Stimulated activated CD4-positive, alpha-beta T cell treated with anti-CD3 and anti-CD28 coated beads, Interleukin-4, amount 100 ng/mL, for 48 hours (primary cell): ENCODE measurements around the gene SH3RF3.

Experiments used
- DNase-seq, 2 donors: peaks; one replicate each; pipeline ENCODE4 v3.0.0-alpha.2; 2020; ENCODE audit warnings: low read depth in 2 of 2

SH3RF3 gene

DNA sequence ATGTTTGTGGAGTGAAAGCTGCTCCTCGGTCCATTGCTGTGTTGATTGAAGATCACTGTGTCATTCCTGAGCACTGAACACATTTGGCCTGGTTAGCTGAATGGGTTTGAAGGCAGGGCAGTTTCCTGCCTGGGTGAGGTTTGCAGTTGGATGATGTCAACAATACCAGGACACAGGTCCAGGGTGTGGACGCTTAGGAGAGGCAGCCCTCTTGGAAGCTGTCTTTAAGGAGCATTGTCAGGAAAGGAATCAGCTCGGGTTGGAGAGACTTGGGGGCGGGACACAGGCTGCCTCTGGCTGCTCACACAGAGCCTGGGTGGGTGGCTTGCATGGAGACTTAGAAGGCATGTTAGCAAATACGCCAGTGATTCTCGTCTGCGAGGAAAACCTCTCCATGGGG lies 247.1 kb downstream of the SH3RF3 start:
- no peak for DNase-seq

DNA sequence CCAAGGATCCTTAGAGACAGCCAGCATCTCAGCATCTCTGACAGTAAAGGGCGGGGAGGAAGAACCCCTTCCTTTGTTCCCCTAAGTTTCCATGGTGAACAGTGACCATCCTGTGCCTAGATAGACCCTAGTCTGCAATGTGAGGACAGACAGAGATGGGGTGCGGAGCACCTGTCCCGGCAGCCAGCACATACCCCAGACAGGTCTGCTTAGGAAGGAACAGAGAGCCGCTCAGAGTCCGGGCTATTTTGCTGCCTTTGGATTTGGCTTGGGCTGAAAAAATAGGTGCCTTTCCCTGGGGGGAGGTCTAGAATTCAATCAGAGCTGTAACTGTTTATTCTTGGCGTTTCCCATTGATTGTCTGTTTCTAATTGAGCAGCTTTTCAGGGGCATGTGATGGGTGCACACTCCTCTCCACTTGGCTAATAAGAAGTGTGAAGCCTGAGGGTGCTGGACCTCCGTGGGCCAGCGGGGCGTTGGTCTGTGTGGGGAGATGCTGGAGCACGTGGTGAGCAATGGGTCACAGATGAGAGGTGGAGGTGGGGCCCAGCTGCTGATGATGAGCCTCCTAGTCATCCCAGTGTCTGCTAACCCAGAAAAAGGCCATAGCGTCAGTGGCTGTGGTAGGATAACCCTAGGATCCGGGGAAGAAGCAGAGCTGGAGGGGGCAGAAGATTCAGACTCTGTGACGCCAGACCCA lies 247.9 kb downstream of the SH3RF3 start:
- no peak for DNase-seq

DNA sequence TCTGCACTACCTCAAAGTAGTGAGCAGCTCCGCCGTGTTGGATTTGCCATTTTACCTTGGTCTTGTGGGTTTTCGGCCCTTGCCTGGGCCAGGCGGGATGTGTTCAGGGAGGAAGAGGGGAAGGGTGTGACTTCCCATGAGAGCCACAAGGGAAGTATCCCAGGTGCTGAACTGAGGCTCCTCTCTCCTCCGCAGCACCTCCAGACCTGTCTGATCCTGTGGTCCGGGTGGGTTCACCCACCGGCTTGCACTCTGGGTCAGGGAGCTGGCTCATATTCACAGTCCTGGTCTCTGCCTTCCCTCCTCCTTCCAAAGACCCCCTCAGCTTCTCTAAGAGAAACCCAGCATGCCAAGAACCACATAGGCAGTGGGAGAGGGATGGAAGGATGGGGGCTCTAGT lies 249.0 kb downstream of the SH3RF3 start:
- no peak for DNase-seq

DNA sequence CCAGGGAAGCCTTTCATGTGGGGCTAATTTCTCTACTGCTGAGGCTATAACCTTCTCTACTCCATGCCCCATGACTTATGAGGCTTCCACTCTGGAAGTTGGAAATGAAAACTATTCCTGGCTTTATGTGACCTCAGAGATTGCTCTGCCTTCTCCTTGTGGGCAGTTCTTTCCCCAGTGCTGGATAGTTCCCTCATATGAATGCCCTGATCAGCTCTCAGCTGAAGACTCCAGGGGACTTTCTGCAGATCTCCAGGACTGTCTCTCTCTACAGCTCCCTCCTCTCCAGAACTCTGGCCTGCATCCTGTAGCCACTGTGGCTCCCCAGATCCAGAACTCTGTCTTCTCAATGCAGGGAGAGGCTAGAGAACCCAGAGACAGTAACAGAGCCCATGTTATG lies 249.7 kb downstream of the SH3RF3 start:
- DNase-seq = no peak

DNA sequence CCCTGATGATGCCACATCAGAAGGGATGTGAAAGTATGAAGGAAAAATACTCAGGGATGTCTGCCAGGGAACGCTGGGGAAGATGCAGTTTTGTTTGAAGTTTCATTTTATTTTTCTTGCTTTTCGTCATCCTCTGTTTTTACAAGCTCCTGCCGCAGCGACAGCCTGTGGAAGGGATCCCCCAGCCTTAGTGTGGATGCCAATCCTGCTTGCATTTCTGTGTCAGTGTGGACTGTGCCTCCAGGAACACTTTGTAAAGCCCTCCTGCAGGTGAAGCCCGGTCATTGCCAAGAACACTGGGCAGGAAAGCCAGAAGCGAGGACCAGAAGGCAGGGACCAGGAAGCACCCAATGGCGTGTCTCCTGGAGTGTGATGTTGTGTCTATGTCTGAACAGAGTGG lies 250.5 kb downstream of the SH3RF3 start:
- DNase-seq = no peak

DNA sequence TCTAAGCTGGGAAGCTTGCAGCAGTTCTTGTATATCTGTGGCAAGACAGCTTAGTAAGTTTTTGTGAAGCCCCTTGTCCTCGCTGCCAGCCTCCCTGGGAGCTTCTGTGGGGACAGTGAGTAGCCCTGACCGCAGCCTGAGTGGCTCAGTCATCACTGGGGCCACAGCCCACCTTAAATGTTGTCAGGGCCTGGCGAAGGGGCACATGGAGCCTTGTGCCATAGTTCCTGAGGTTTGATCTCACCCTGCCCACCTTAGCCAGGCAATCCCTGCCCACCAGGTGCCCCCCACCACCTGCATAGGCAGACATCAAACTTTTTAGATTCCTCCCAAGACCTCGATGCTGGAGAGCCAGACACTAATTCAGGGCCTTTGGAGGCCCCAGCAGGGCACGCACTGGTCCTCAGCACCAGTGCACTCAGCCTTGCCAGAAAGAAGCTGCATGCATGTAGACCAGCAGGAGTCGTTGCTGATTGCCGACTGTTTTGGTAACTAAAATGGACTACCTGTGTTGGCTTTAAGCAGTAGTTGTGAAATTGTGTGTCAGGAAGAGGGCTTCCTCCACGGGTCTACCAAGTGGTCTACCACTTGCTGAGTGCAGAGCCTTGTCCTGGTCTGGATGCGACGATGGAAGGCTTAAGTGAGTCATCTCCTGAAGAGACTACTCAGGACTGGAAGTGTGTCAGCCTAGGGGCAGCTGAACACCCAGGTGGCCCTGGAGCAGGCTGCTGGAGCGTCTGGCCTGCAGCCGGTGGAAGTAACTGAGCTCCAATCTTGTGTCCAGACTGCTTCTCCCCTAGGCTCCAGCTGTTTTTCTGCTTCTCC lies 251.7 kb downstream of the SH3RF3 start:
- no peak for DNase-seq

DNA sequence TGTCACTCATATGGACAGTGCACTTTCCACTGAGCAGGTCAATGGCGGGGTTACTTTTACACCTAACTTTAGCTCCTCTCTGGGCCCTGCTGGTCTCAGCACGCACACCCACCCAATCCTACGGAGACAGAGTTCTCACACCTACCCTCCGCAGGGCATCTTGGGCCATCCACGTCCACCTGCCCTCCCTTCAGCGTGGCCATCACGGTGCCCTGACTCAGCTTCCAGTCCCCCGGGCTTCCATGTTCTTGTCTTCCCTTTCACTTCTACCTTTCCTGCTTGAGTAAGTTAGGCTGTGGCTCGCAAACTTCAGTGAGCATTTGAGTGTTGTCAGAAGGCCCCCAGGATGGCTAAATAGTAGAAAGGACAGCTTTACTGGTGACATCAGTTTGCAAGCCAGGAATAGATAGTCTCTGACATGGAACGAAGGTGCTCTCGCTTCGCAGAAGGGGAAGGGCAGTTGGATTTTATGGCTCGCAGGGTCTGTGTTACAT lies 252.4 kb downstream of the SH3RF3 start:
- DNase-seq = no peak

DNA sequence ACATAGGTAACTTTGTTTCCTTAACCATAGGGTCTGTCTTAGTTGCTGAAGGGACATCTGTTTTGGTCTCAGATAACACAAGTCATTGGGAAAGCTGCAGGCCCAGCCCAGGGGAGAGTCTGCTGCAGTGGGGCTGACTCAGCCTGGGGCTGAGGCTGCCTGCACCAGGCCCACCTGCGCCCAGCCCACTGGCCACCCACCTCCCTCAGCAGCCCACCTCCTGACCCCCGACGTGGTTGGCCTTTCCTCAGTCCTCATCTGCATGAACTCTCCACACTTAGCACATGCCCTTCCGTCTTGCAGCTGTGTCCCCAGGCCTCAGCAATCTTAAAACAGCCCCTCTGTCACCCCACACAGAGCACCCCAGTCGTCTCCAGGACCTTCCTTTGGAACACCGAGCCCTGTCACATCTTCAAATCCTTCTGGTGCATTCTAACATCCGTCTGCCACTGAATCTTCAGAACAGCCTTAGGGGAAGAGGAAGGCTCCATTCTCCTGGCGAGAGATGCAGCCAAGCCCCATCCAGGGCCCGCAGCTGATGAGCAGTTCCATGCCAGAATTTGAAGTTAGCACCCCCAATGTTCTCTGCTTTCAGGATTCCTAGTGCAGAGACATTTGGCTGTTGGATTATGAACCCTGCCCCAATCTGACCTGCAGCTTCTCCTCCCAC lies 253.4 kb downstream of the SH3RF3 start:
- DNase-seq = no peak

DNA sequence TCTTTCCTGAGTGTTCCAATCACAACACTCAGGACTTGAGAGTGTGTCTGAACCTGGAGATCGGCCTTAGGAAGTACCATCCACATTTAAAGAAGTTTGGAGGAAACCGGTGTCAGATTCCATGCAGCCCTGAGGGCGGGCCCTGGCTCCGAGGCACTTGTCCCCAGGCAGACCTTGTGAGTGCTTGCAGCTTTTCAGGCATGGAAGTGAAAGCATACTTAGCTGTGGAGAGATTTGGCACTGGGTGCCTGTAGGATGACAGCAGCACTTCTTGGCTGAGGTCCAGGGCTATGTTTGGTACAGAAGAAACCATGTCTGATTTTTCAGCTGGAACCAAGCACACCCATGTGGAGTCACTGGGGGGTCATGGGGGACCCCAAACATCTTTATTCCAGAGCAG lies 253.9 kb downstream of the SH3RF3 start:
- no peak for DNase-seq

DNA sequence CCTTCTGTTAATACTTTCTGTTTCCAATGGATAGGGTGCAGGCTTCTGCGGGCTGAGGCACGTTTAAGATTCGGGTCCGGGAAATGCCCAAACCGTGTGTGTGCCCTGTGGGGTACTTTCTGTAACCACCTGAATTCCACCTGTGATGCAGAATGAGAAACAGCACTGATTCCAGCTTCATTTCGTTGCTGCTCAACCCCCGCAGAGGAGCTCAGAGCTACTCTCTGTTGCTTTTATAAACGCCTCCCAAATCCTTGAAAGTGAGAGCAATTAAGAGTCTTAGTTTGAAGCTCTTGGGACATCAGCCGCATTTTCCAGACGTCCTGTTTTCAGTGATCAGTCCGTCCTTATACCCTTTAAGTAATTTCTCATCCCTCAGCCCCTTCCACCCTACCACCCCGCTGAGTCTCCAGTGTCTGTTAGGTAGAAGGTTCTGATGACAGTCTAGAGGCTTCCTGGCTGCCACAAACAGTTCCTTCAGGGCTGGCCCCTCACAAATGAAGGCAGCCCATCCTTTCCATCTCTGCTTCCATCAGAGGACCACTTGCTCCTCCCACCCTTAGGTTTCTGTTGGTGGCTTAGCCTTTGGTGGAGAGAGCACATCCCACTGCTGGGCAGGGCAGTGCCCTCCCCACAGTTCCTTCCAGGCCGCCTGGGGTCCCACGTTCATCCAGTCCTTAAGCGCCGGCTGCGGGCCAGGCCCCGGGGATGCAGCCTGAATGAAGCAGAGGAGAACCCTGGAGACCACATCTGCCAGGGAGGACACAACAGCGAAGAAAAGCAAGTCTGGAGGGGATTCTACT lies 254.7 kb downstream of the SH3RF3 start:
- no peak for DNase-seq

DNA sequence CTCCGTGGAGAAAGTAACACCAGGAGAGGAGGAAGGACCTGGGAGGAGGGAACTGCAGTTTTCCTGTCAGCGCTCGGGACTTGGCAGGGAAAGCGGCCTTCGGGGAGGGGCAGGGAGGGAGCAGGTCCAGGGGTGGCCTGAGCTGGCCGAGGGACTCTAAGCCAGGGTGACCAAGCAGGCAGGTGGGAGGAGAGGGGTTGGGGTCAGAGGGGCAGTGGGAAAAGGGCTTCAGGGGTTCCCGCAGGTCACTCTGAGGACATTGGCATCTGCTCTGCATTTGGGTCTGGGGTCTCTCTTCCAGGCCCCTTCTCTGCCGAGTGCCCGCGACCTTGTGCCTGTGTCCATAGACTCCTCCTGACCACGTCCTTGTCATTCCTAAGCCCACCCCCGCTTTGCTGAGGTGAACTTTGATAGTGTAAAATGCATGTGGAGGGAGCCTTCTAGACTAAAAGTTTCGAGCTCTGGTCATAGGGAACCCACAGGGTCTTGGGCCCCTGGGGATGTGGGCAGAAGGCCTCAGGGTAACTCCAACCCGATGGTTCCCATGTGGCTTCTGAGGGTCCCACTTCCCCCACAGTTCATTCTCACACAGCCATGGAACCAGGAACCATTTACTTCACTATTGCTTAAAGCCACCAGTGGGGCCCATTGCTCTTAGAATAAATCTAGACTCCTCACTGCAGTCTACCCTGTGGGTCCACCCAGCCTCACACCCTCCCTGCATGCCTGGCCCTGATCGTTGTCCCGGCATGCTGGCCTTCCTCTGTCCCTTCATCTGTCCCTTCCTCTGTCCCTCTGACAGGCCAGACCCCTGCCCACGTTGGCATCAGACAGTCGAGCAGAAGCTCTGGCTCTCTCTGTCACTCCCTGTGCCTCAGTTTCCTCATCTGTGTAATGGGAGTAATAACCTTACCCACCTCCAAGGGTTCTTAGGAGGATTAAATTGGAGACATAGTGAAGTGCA lies 255.6 kb downstream of the SH3RF3 start:
- no peak for DNase-seq

DNA sequence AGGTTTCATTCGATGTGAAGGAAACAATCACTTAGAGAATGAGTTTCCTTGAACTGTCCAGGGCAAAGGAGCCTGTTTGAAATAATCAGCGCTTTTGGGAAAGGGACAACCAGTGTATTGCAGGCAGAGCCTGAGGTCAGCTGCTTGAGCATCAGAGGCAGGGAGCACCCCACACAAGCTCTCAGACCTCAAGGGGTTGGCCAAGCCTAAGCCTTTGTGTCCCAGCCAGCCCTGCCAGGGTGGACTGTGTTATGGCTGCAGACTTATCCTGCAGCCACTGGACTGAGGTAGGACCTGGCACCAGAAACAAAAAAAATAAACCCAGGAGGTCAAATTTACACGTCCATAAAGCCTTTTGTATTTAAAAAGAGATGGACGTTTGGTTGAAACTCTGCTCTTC lies 256.5 kb downstream of the SH3RF3 start:
- no peak for DNase-seq

DNA sequence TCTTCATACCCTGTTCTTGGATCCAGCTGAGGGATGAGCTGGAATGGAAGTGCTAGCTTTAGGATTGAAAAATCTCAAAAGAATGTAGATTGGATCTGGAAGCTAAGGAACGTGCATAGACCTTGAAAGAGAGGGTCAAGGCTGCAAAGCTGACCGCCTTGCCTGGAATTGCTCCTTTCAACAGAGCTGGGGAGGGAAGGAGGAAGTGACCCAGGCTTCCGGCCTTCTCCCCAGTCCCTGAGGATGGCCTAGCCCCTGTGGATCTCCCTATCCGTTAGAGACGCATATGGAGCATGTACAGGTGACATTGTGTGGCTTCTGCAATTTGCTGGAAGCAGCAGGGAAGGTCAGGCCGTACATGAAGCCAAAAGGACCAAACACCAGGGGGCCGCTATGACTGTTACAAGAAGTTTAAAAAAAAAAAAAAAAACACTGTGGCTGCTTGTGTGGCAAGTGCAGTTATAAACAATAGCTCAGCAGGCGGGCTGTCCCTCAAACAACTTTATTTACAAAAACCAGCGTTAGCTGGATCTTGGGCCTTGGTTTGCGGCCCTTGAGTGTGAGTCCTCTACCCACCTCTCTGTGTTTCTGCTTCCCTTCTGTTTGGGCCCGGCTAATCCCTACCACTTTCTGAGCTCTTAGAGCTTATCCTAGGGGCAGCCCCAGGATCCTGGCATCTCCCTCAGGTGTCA lies 257.1 kb downstream of the SH3RF3 start:
- no peak for DNase-seq

DNA sequence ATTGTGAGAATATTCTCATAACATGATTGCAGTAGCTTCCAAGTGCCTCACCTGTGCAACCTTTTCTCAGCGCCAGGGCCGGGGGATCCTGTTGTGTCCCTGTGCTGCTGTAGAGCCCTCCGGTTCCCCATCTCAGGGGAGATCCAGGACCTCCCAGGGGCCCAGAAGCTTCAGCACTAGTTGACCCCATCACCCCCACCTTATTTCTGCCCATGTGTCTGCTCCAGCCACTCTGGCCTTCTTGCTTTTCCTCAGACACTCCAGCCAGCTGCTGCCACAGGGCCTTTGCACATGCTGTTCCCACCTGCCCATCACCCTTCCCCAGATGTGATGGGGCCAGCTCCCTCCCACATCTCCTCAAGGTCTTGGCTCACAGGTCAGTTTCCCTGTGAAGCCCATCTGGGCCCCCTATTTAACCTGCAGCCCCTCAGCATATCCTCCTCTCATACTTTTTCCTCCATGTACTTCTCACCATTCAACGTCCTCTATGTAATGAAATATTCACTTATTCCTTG lies 258.3 kb downstream of the SH3RF3 start:
- no peak for DNase-seq

DNA sequence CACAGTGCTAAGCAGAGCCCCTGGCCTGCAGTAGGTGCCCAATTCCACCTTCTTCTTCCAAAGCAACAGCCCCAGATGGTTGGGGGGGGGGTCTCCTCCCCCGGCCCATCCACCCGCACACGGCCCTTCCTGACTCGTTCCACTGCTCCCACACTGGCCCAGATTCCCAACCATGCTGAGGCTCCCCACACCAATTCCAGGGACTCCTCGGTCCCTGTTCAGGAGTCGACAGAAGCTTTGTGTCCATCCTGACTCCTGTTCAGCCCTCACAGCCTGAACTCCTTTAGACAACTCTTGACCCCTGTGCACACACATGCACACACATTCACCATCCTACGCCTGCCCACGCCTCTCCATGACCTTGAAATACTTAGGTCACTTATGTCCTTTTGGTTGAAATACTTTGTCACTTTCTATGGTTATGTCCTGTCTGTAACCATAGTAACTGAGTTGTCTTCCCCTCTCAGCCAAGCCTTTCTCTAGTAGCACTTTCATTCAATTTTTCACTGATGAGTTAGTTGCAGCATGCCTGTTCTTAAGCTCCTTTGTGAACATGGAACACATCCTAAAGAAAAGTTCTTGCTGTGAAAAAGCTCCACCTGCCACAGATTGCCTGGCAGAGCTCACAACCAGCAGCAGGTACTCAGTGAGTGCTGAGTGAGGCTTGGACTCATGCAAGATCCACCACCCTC lies 258.9 kb downstream of the SH3RF3 start:
- DNase-seq = no peak

DNA sequence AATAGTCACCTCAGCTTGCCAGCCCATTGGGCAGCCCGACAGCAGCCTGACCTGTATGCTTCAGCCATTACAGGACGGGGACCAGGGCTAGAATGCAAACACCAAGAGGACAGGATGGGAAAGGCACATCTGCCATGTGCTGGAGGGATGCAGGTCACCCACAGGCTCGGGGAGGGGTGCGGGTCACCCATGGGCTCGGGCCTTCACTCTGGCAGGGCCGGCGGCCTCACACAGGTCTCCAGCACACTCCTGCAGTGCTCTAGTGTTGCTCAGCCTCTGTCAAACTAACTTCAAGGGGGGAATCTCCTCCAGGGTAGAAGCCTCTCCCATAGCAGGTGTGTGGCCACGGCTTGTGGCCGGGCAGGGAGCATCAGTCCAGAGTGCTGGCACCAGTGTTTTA lies 262.2 kb downstream of the SH3RF3 start:
- no peak for DNase-seq

DNA sequence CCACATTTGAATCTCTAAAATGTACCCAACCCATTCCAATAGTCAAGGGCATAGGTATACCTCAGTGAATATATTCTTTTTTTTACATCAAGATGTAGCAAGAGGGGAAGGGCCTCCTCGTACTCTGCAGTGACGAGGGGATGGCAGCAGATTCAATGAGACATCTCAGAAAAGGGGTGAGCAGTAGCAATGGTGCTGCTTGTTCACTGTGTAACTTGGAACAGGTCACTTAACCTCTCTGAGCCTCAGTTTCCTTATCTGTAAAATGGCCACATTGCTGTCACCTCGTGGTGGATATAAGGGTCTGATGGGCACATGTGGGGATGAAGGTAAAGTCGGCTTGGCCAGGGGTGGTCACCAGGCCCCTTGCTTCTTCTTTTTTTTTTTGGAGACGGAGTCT lies 263.1 kb downstream of the SH3RF3 start:
- DNase-seq = no peak

DNA sequence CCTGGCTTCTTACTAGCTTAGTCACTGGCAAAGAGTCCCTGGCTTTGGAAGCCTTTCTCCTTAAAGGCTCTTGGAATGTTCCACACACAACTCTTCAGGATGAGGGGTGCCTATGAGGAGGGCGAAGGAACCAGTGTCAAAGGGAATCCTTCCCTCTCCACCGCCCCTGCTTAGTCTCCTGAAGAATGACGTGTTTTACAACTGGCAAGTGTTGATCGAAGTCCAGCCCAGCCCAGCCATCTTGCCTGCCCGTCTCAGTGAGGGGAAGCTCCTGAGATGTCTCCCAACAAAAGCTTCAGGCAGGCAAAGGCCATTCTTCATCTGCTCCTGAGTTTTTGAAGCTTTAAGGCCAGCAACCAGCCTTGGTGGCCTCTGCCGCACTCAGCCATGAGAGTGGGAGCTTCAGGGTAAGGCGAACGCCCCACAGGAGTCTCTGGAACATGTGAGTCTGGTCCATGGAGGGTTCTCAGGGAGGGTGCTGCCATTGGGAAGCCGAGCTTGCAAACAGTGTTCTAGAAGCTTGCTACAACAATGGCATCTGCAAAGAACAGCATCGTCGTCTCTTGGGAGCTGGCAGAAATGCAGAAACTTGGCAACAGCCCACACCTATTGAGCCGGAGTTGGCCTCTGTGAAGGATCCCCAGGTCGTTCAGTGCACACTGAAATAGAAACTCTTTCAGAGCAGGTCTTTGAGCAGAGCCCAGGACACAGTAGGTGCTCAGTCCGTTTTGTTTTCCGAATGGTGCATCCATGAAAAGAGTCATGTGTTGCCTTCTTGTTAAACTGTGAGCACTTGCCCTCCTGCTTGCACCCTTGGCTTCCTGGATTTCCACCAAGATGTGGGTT lies 264.0 kb downstream of the SH3RF3 start:
- no peak for DNase-seq

DNA sequence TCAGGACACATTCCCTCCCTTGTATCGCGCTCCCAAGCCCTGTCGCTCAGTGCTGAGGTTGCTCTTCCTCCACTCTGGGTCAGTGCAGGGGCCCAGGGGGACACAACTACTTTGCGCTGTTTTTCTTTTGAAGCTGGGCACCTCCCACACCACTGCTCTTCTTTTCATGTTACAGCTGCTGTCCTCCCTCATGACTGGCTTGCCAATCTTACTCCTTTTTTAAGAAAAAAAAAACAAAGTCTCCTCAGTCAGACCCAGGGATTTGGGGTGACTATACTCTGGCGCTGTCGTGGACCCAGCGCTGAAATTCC lies 264.6 kb downstream of the SH3RF3 start:
- DNase-seq = no peak
